PFSK-1 (cell line): ENCODE measurements around the gene NOL12.

Source experiments
- FOXP2 ChIP-seq: optimal IDR thresholded peaks from 2 replicates; pipeline ENCODE3; 2011; ENCODE audit warnings: borderline replicate concordance, control low read depth, inconsistent platforms; ENCODE audit not compliant: insufficient read depth; ENCODE audit errors: extremely low read length, extremely low read depth
- POLR2AphosphoS5 ChIP-seq: IDR thresholded peaks from 2 replicates; pipeline ENCODE4 v1.6.1; 2012; ENCODE audit warnings: low read depth, mild to moderate bottlenecking, control low read depth, low read length, moderate library complexity
- REST ChIP-seq, 2 experiments: IDR thresholded peaks; 2 replicates each; pipeline versions ENCODE4 v1.6.1 to v1.8.0; 2011 to 2012; ENCODE audit warnings: low read depth in 2 of 2, low read length in 2 of 2, control low read depth in 1 of 2, inconsistent platforms in 1 of 2, mild to moderate bottlenecking in 1 of 2, moderate library complexity in 1 of 2; ENCODE audit not compliant: insufficient read depth in 1 of 2
- SIN3A ChIP-seq: IDR thresholded peaks from 2 replicates; pipeline ENCODE4 v1.6.1; 2012; ENCODE audit warnings: mild to moderate bottlenecking, low read length, moderate library complexity, borderline replicate concordance; ENCODE audit not compliant: insufficient read depth
- TAF1 ChIP-seq: IDR thresholded peaks from 2 replicates; pipeline ENCODE4 v1.6.1; 2012; ENCODE audit warnings: low read length, control low read depth, borderline replicate concordance; ENCODE audit not compliant: insufficient read depth

GRCh38 chr22:37703906-37704305 is 17.8 kb downstream of the NOL12 start:
- TF ChIP-seq SIN3A (no peak), REST (IDR thresholded peaks at IDR 0.05; ENCODE audit: insufficient read depth in 1 of 2, low read depth in 2 of 2, low read length in 2 of 2) (no peak), POLR2AphosphoS5 (no peak), TAF1 (no peak), FOXP2 (no peak)
